Measurements from ENCODE around the gene USP12.
"Not testable (repeated sequence)": the region's sequence is repeated elsewhere in the genome, so short reads cannot be mapped to it uniquely, and the experiment has no call there.

The USP12 gene

GRCh38 chr13:27080018-27080948, 91.3 kb downstream of the USP12 start:
- FAIRE-seq: no peak

DNA sequence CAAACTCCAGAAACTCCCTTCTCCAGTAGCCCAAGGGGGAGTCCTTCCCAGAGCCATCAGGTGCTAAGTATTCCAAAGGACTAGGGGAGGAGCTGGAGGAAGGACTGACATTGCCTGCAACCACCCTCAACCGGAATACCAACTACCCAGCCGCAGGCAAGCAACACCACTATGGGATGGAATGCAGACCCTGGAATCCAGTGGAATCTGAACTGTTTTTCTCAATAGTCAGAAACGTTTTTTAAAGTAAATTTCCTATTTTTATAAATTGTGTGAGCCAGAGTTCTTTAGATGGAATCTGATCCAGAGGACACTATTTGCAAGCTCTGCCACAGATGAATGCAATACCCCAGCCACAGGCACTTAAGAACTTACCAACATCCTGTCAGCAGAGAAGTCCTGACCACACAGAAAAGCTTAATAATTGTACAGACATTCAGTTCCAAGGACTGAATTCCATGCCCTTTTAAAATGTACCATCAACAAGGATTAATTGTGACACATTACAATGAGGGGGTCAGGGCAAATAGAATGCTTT, 92.1 kb downstream of the USP12 start:
- DNase-seq (ENCODE audit: low spot score) (peak; percentile 82), FAIRE-seq (peak; percentile 95)

More at GRCh38 chr13:27080018-27080948, 91.3 kb downstream of the USP12 start:
- DNase-seq (ENCODE audit: low spot score): no peak

GRCh38 chr13:27077451-27077850, 94.2 kb downstream of the USP12 start:
- DNase-seq (ENCODE audit: low spot score): no peak

GRCh38 chr13:27076421-27076820, 95.2 kb downstream of the USP12 start:
- no peak for FAIRE-seq
- no peak for DNase-seq (ENCODE audit: low spot score)

More at GRCh38 chr13:27077451-27077850, 94.2 kb downstream of the USP12 start:
- FAIRE-seq: no peak

DNA sequence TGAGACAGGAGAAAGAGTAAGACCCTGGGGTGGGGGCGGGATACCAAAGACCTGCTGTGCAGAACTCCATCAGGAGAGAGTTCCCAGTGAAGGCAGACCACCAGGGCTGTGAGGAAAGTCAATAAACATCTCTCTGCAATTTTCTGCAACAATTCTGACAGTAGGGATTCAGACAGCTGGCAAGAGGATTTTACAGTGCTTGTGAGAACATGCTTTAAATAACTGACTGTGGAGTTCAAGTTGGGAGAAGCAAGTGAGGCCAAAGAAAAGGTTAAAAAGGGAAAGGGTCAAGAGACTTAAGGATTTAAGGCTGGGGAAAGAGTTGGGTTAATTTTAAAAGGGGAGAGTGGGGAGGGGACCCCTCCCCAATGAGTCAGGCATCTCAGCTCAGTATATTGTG, 98.4 kb downstream of the USP12 start:
- DNase-seq (ENCODE audit: low spot score) (no peak), FAIRE-seq (no peak)

GRCh38 chr13:27066123-27066522, 105.5 kb downstream of the USP12 start:
- not testable (repeated sequence) for DNase-seq (ENCODE audit: low spot score); FAIRE-seq

DNA sequence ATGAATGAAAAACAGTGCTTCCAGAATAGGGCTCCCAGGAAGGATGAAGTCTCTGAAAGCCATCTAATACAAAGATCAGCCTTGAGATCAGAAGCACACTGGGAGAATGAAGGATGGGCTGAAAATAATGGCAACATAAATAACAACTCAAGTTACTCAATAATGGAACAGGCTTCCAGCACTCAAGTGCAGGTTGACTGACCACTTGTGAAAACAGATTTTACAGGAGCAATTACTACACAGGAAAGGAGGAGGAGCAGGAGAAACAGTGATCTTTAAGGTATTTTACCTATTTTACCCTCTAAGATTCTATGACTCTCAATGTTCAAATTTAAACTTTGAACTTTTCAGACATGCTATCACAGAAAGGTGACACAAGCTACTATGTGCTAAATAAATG, 106.0 kb downstream of the USP12 start:
- DNase-seq (ENCODE audit: low spot score) (no peak), FAIRE-seq (no peak)

- DNase-seq (ENCODE audit: low spot score) (no peak), FAIRE-seq (no peak)
Observed at GRCh38 chr13:27064252-27064995, 107.2 kb downstream of the USP12 start.

GRCh38 chr13:27057817-27058216, 113.8 kb downstream of the USP12 start:
- FAIRE-seq (no peak), DNase-seq (ENCODE audit: low spot score) (no peak)

GRCh38 chr13:27055526-27055925, 116.1 kb downstream of the USP12 start:
- no peak for FAIRE-seq
- DNase-seq (ENCODE audit: low spot score): no peak

DNA sequence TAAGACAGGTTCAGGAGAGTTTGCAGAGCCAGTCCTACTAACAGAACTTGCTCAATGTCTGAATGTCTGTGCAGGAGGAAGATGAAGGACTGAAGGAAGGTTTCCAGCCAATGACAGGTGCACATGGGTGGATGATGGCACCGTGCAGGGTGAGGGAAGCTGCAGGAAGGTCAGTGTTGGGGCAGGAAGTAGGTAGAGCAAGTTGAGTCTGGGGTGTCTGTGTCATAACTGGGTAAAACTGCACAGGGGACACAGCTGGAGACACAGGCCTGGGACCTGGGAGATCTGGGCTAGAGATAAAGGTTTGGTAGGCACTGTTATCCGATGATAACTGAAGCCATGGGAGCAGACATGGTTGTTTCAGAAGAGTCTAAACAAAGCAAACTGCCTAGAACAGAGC, 116.9 kb downstream of the USP12 start:
- FAIRE-seq: no peak
- DNase-seq (ENCODE audit: low spot score): no peak

- DNase-seq (ENCODE audit: low spot score) (peak; percentile 84), FAIRE-seq (peak; percentile 74)
Observed at GRCh38 chr13:27053902-27054595, 117.6 kb downstream of the USP12 start.

DNA sequence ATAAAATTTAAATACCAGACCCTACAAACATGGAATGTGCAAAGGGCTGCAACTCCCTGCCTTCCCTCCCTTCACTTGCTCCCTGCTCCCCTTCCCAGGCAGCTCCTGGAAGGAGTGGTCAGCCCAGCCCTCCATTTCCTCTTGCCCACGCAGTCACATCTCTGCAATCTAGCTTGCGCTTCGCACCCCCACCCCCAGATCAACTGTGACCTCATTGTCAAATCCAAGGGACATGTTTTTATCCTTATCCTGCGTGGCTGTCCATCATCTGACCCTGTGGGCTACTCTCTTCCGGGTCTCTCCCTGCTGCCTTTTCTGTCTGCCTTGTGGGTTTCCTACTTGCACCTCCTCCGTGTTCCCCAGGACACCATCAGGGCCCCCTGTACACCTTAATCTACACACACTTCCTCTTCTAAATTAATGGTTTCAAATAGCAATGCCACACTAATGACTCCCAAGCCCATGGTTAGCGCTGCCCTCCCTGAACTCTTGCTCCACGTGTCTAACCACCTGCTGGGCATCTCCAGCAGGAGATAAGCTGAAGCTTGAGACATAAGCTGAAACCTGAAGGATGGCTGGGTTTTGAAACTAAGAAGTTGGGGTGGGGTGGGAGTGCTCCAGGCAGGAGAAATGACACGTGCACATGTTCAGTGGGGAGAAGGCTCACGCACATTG, 118.3 kb downstream of the USP12 start:
- FAIRE-seq (no peak), DNase-seq (ENCODE audit: low spot score) (no peak)

GRCh38 chr13:27052551-27053208, 118.9 kb downstream of the USP12 start:
- DNase-seq (ENCODE audit: low spot score) (no peak), FAIRE-seq (no peak)

DNA sequence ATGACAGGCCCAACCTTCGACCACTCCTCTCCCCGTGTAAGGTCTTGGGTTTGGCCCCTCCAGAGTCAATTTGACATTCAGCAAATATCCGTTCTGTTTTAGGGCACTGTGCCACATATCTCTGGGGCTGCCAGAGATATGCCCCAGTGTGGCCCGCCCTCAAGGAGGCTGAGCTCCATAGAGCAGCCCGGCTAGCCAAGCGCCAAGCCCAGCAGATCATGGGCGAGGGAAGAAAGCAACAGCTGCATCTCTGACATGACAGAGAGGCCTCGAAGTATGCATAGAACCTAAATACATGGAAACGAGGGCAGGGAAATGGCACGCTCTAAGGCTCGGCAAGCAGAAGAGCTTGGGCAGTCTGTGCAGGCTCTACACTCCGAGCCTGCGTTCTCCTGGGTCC, 124.5 kb downstream of the USP12 start:
- FAIRE-seq (no peak), DNase-seq (ENCODE audit: low spot score) (no peak)

DNA sequence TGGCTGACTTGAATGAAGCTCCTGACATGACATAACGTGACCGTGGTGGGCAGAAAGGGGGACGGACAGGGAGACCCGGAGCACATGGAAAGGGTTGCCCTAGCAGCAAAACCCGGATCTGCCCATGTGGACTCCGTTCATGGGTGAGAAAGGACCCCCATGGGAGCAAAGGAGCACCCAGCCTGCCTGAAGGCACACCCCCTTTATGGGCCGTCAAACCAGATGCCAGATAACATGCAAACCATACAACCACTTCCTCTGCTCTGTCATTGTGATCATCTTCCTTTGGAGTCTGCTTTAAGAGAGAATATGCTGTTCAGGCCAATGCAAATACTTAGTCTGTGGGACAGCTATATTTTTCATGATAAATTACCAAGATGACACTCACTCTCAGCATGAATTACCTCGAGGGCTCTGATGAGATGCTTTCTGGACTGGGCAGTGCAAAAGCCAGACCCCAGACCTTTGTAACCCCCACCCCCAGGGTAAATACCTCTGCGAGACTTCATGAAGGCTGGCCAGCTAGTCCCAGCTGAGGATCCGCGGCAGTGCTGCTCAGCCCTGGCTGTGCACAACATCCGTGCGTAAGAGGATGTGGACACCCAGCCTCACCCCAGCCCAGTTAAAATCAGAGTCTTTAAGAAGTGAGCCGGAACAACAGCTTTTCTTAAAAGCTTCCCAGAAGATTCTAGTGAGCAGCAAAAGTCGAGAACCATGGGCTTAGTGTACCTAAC, 126.6 kb downstream of the USP12 start:
- no peak for DNase-seq (ENCODE audit: low spot score)
- FAIRE-seq: no peak

GRCh38 chr13:27043013-27043412, 128.6 kb downstream of the USP12 start:
- FAIRE-seq: peak; percentile 95
- DNase-seq (ENCODE audit: low spot score): peak; percentile 92

DNA sequence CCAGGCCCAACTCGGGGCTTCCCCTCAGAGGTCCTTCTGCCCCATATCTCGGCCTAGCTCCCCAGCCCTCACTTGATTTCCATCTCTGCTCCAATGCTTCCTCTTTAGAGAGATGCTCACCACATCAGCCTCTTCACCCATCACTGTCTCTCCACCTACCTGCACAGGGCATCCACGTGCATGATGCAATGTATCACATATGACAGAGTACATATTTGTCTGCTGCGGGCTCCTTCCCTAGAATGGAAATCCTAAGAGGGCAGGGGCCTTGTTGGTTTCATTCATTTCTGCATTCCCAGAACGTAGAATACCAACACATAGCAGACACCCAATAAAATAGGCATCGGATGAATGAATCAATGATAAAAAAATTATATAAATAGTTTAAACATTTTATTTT, 130.3 kb downstream of the USP12 start:
- FAIRE-seq (no peak), DNase-seq (ENCODE audit: low spot score) (no peak)

- FAIRE-seq: no peak
Observed at GRCh38 chr13:27040826-27041108, 130.8 kb downstream of the USP12 start.

DNA sequence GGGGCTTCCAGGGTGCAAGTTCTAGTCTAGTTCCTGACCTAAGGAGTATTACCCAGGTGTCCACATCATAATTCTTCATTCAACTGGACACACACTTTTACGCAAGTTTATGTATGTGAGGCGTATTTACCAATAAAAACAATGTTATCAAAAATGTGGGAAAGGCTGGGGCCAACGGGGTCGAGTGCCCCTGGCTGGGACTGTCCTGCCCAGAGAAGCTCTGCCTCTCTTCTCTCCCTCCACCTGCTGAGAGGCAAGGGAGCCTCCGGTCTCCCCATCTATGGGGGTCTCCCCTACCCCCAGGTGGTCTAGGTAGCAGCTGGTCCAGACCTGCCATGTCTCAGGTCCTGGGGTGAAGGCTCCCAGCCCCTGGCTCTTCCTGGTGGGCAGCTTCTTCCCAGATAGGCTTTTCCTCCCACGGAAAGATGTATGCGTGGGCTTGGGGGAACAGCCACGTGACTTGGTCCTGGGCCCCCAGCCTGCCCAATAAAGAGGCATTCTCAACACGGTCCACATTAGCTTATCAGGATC, 132.4 kb downstream of the USP12 start:
- no peak for FAIRE-seq
- no peak for DNase-seq (ENCODE audit: low spot score)

More at GRCh38 chr13:27040826-27041108, 130.8 kb downstream of the USP12 start:
- no peak for DNase-seq (ENCODE audit: low spot score)
